GM19099 (cell line): Measurements from ENCODE around the gene CPTP.

Experiments
- POLR2A ChIP-seq: IDR thresholded peaks from 3 replicates; pipeline ENCODE4 v1.6.1; 2011; ENCODE audit warnings: low read depth; ENCODE audit not compliant: insufficient read length; ENCODE audit errors: extremely low read depth

CPTP gene

GRCh38 chr1:1364266-1364665, 39.7 kb downstream of the CPTP start:
- TF ChIP-seq POLR2A, result no peak

- no peak for TF ChIP-seq POLR2A
Observed at GRCh38 chr1:1365875-1366698, 41.5 kb downstream of the CPTP start.

- TF ChIP-seq POLR2A, result no peak
Observed at GRCh38 chr1:1366699-1367066, 42.1 kb downstream of the CPTP start.

DNA sequence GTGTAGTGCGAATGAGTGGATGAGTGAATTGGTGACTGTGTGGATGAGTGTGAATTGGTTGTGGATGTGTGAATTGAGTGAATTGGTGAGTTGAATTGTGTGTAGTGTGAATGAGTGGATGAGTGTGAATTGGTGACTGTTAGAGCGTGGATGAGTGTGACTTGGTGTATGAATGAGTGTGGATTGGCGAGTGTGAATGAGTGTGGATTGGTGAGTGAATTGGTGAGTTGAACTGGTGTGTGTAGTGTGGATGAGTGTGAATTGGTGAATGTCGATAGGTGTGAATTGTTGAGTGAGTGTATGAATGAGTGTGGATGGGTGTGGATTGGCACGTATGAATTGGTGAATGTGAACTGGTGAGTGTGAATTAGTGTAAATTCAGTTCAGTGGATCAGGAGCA, 42.7 kb downstream of the CPTP start:
- no peak for TF ChIP-seq POLR2A

- no peak for TF ChIP-seq POLR2A
Observed at GRCh38 chr1:1370771-1371300, 46.2 kb downstream of the CPTP start.

DNA sequence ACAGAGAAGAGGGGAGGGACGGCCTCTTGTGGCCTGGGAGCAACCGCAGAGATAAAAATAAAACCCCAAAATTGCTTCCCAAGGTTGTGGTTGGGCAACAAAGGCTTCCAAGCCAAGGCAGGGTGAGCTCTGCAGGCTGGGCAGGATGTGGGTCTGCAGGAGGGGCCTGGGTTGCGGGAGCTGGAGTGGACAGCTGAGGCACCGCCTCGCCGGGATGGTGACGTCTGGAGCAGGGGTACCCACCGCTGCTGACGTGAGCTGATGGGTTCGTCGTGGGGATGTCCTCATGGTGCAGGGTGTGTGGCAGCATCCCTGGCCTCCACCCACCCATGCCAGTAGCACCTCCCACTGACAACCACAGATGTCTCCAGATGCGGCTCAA, 46.8 kb downstream of the CPTP start:
- peak; percentile 29 for TF ChIP-seq POLR2A

GRCh38 chr1:1371746-1372711, 47.4 kb downstream of the CPTP start:
- no peak for TF ChIP-seq POLR2A

DNA sequence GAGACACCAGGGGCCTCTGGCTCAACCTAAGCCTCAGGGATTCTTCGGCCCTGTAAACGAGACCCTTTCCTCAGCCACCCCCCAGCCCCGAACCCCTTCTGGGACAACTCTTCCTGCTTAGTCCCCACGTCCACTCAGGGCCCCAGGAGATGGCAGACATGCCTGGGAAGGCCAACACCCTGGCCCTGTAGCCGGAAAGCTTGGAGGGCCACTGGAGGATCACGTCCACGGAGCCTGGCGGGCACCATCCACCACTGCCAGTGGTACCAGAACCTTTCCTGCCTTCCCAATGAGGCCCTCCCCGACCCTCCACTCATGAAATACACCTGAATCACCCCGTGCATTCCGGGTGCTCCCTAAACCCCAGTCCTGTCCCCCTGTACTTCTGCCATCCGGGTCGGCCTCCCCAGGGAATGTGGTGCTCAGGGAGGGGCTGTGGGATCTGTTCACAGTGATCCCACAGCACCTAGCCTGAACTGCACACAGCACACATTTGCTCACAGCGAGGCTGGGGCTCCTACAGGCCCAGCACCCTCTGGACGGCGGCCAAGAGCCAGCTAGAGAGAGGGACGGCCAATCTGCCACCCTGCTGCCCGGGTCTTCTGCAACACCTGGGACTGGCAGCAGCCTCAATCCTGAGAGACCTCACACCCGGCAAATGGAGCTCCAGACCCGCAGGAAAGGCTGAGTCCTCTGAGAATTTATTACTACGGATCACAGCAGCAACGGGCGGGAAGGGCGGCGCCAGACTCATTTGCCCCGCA, 48.6 kb downstream of the CPTP start:
- TF ChIP-seq POLR2A, result no peak

DNA sequence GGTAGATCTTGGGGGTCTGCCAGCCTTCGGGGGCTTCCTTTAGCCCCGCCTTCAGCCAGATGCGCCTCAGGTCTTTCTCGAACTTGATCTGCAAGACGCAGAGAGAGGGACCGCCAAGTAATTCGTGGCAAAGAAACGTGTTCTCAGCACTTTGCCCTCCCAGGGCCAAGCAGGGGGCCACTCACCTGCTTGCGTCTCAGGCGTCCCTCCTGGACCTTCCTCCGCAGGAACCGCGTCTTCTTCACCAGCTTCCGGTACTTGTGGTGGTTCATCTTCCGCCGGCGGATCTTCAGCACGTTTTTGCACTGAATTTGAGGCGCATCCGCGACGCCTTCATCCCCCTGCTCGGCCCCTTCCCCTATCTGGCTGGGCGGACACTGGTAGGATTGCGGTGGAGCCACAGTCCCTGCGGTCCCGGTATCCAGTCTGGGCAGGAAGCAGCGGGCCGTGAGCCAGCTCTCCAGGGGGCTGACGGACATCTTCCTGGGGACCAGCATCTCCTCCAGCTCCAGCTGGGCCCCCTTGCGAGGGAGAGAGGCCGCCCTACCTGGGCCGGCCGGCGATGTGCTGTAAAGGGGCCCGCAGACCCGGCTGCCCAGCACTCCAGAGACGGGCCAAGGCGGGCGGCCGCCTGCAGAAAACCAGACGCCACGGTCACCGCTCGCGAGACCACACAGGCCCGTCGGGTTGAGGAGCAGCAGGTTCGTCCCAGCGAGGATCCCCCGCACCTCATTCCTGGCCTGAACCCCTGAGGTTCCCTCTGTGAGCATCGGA, 49.4 kb downstream of the CPTP start:
- no peak for TF ChIP-seq POLR2A

GRCh38 chr1:1374589-1374928, 50.0 kb downstream of the CPTP start:
- TF ChIP-seq POLR2A, result no peak

- TF ChIP-seq POLR2A, result peak; percentile 70
Observed at GRCh38 chr1:1374929-1375662, 50.5 kb downstream of the CPTP start, which contains the start of gene AURKAIP1. AURKAIP1 (minus strand) TSS chr1:1375207; CDS start chr1:1374756, 451 bp downstream.

DNA sequence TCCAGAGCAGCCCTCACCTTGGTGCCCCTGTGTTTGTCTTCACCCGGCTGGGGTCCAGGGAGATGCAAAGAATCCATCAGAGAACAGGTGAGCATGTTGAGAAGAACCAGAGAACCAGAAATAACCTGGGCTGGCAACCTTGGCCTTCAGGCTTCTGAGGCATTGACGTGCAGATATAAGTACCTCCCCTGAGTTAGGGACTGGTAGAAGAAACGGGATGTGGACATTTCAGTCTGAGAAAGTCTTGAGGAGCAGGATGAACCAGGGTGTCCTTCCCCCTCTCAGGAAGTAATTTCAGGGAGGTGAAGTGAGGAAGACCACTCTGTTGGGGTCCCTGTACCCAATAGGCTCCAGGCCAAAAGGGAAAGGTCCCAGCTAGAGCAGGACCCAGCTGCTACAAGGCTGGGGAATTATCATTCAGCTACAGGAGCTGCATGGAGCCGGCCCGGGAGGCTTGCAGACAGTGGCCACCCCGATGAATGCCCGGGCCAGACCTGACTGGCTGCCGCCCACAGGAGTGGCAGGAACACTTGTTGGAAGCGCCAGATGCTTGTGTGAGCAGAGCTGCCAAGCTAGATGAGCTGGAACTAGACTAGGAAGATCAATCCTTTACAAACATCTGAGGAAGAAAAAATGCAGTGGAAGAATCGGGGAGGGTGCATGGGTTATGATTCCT, 52.1 kb downstream of the CPTP start:
- TF ChIP-seq POLR2A, result no peak

GRCh38 chr1:1377540-1378205, 53.1 kb downstream of the CPTP start:
- TF ChIP-seq POLR2A, result no peak
